Measurements from ENCODE around the gene DNAJC3.
"Not testable (repeated sequence)": the region's sequence is repeated elsewhere in the genome, so short reads cannot be mapped to it uniquely, and the experiment has no call there.

DNAJC3 gene

GRCh38 chr13:95679722-95680121 lies 2.8 kb downstream of the DNAJC3 start:
- peak overlapping the region; percentile 41 for H3K27ac Mint-ChIP-seq (ENCODE audit: low read depth)
- peaks cover 78% of the 10 kb centered on the region for H3K4me1 Mint-ChIP-seq
- H3K27me3 Mint-ChIP-seq: no peaks in the 10 kb centered on the region
- no peak for DNase-seq (ENCODE audit: low spot score in 2 of 2)
- ATAC-seq (replicated peaks; ENCODE audit: extremely low read depth, poor library complexity, severe bottlenecking): no peak
- H3K9me3 Mint-ChIP-seq: no peaks in the 10 kb centered on the region
- no peak overlapping the region for H3K4me3 Mint-ChIP-seq
- H3K36me3 Mint-ChIP-seq (ENCODE audit: insufficient read depth): peaks cover 21% of the 10 kb centered on the region

GRCh38 chr13:95684418-95684817 lies 7.5 kb downstream of the DNAJC3 start:
- no peak overlapping the region for H3K27ac Mint-ChIP-seq (ENCODE audit: low read depth)
- H3K27me3 Mint-ChIP-seq: no peaks in the 10 kb centered on the region
- ATAC-seq (replicated peaks; ENCODE audit: extremely low read depth, poor library complexity, severe bottlenecking): no peak
- no peak for DNase-seq (ENCODE audit: low spot score in 2 of 2)
- H3K36me3 Mint-ChIP-seq (ENCODE audit: insufficient read depth): peaks cover 12% of the 10 kb centered on the region
- H3K4me1 Mint-ChIP-seq: peaks cover 83% of the 10 kb centered on the region
- H3K4me3 Mint-ChIP-seq: no peak overlapping the region
- H3K9me3 Mint-ChIP-seq: no peaks in the 10 kb centered on the region

DNA sequence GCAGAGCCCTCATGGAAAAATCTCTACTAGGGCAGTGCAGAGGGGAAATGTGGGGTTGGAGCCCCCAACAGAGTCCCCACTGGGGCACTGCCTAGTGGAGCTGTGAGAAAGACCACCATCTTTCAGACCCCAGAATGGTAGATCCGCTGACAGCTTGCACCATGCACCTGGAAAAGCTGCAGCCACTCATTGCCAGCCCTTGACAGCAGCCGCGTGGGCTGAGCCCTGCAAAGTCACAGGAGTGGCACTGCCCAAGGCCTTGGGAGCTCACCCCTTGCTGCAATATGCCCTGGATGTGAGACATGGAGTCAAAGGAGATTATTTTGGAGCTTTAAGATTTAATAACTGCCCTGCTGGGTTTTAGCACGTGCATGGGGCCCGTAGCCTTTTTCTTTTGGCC lies 8.0 kb downstream of the DNAJC3 start:
- H3K4me3 Mint-ChIP-seq; H3K9me3 Mint-ChIP-seq; DNase-seq (ENCODE audit: low spot score in 2 of 2); H3K27ac Mint-ChIP-seq (ENCODE audit: low read depth); H3K27me3 Mint-ChIP-seq; ATAC-seq (replicated peaks; ENCODE audit: extremely low read depth, poor library complexity, severe bottlenecking): not testable (repeated sequence)
- Mint-ChIP-seq H3K4me1 (peaks cover 81% of the 10 kb centered on the region), H3K36me3 (ENCODE audit: insufficient read depth) (peaks cover 12% of the 10 kb centered on the region)

- no peaks in the 10 kb centered on the region for H3K27me3 Mint-ChIP-seq
- H3K27ac Mint-ChIP-seq (ENCODE audit: low read depth): peak overlapping the region; percentile 19
- no peaks in the 10 kb centered on the region for H3K9me3 Mint-ChIP-seq
- peaks cover 13% of the 10 kb centered on the region for H3K36me3 Mint-ChIP-seq (ENCODE audit: insufficient read depth)
- peaks cover 48% of the 10 kb centered on the region for H3K4me1 Mint-ChIP-seq
- no peak for ATAC-seq (replicated peaks; ENCODE audit: extremely low read depth, poor library complexity, severe bottlenecking)
- H3K4me3 Mint-ChIP-seq: peak overlapping the region; percentile 1
- no peak for DNase-seq (ENCODE audit: low spot score in 2 of 2)
Measured at GRCh38 chr13:95689582-95689926, 12.6 kb downstream of the DNAJC3 start.

GRCh38 chr13:95690986-95691385 lies 14.0 kb downstream of the DNAJC3 start:
- not testable (repeated sequence) for H3K27me3 Mint-ChIP-seq; ATAC-seq (replicated peaks; ENCODE audit: extremely low read depth, poor library complexity, severe bottlenecking); DNase-seq (ENCODE audit: low spot score in 2 of 2); H3K36me3 Mint-ChIP-seq (ENCODE audit: insufficient read depth); H3K9me3 Mint-ChIP-seq; H3K4me3 Mint-ChIP-seq; H3K27ac Mint-ChIP-seq (ENCODE audit: low read depth)
- peaks cover 37% of the 10 kb centered on the region for H3K4me1 Mint-ChIP-seq

DNA sequence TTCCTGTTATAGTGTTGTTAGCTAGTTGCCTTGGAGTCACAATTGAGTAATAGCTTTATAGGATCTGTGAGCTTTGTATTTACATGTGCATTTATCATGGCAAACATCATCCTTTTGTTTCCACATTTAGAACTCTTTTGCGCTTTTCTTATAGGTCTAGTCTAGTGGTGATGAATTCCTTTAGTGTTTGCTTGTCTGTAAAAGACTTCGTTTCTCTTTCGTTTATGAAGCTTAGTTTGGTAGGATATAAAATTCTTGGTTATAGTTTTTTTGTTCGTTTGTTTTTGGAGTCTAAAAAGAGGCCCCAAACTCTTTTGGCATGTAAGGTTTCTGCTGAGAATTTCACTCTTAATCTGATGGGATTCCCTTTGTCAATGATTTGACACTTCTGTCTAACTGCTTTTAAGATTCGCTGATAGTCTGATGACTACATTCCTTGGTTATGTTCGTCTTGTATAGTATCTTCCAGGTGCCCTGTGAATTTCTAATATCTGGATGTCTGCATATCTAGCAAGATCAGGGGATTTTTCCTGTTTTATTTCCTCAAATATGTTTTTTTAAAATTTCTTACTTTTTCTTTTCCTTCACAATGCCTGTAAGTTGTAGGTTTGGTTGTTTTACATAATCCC lies 20.2 kb downstream of the DNAJC3 start:
- H3K4me3 Mint-ChIP-seq: no peak overlapping the region
- DNase-seq (ENCODE audit: low spot score in 2 of 2) (no peak), ATAC-seq (replicated peaks; ENCODE audit: extremely low read depth, poor library complexity, severe bottlenecking) (no peak)
- peaks cover 5% of the 10 kb centered on the region for H3K36me3 Mint-ChIP-seq (ENCODE audit: insufficient read depth)
- H3K27ac Mint-ChIP-seq (ENCODE audit: low read depth): no peak overlapping the region
- H3K4me1 Mint-ChIP-seq: peaks cover 32% of the 10 kb centered on the region
- no peaks in the 10 kb centered on the region for H3K9me3 Mint-ChIP-seq
- no peaks in the 10 kb centered on the region for H3K27me3 Mint-ChIP-seq

DNA sequence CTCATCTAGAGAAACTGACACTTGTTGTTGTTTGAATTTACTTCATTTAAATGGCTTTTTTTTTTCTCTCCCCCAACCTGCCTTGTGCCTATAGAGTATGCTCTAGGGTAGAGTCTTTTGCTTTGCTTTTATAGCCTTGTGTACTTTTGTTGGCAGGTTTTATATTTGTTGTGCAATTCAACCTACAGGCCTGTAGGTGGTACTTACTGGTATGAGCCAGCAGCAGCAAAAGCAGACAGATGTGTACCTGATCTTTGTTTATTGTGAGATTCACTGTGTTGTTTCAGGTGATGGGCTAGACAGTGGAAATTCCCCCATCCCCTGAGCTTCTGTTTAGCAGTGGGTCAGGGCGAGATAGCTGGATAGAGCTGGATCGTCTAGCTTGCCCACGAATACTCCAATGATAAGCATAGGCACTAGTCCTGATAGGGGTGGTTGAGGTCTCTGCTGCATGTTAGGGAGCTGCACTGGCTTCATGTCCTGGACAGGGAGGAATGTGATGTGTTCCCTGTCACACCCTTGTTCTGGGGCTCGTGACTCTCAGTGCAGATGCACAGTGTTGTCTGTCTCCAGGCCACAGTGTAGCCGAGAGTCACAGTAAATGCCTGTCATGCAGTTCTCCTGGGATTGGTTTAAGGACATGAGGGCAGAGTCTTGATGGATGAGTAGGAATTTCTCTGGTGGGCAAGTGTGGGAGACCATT lies 21.3 kb downstream of the DNAJC3 start:
- Mint-ChIP-seq H3K36me3 (ENCODE audit: insufficient read depth) (peaks cover 4% of the 10 kb centered on the region), H3K9me3 (no peaks in the 10 kb centered on the region), H3K4me1 (peaks cover 41% of the 10 kb centered on the region), H3K4me3 (no peak overlapping the region), H3K27ac (ENCODE audit: low read depth) (peak overlapping the region; percentile 20), H3K27me3 (no peaks in the 10 kb centered on the region)
- DNase-seq (ENCODE audit: low spot score in 2 of 2) (no peak), ATAC-seq (replicated peaks; ENCODE audit: extremely low read depth, poor library complexity, severe bottlenecking) (no peak)

DNA sequence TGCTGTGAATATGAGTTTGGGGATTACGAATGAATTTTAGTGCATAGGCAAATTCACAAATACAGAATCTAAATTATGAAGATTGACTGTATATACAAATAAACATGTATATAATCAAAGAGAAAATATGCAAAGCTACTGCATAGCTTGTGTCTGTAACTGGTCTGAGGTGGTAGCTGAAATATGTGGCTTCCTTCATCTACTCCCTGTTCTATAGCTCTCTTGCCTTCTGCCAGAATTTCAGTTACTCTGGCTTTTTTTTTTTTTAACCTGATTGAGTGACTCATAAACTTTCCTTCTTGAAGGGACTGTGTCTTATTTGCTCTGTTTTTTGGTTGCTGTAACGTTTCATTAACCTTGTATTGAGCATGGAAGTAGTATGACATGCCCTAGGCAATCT lies 26.6 kb downstream of the DNAJC3 start:
- Mint-ChIP-seq H3K27ac (ENCODE audit: low read depth) (no peak overlapping the region), H3K27me3 (no peaks in the 10 kb centered on the region), H3K4me3 (no peak overlapping the region), H3K36me3 (ENCODE audit: insufficient read depth) (peaks cover 2% of the 10 kb centered on the region), H3K4me1 (peaks cover 77% of the 10 kb centered on the region), H3K9me3 (no peaks in the 10 kb centered on the region)
- ATAC-seq (replicated peaks; ENCODE audit: extremely low read depth, poor library complexity, severe bottlenecking) (no peak), DNase-seq (ENCODE audit: low spot score in 2 of 2) (no peak)

GRCh38 chr13:95704510-95704909 lies 27.6 kb downstream of the DNAJC3 start:
- ATAC-seq (replicated peaks; ENCODE audit: extremely low read depth, poor library complexity, severe bottlenecking) (no peak), DNase-seq (ENCODE audit: low spot score in 2 of 2) (no peak)
- H3K4me1 Mint-ChIP-seq: peaks cover 76% of the 10 kb centered on the region
- H3K4me3 Mint-ChIP-seq: no peak overlapping the region
- peak overlapping the region; percentile 7 for H3K27ac Mint-ChIP-seq (ENCODE audit: low read depth)
- H3K9me3 Mint-ChIP-seq: no peaks in the 10 kb centered on the region
- peaks cover 2% of the 10 kb centered on the region for H3K36me3 Mint-ChIP-seq (ENCODE audit: insufficient read depth)
- H3K27me3 Mint-ChIP-seq: no peaks in the 10 kb centered on the region

DNA sequence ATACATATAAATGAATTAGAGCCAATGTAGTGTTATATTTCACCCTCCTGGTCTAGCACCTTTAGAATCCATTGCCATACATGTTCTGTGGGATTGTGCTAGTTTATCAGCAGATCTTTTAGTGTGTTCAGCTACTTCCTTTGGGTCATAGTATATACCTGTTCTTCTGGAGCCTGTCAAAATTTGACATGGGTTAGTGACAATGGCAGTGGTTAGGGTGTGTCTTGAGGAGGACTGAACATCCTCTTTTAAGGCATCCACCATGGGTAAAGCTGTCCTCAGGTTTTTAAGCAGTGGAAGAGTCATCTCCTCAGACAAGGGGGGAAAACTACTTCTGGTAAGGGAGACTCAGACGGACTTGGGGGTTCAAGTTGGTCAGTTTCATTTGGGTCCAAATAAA lies 29.4 kb downstream of the DNAJC3 start:
- peaks cover 65% of the 10 kb centered on the region for H3K4me1 Mint-ChIP-seq
- H3K36me3 Mint-ChIP-seq (ENCODE audit: insufficient read depth): peaks cover 14% of the 10 kb centered on the region
- H3K27ac Mint-ChIP-seq (ENCODE audit: low read depth): no peak overlapping the region
- no peaks in the 10 kb centered on the region for H3K9me3 Mint-ChIP-seq
- no peak overlapping the region for H3K4me3 Mint-ChIP-seq
- DNase-seq (ENCODE audit: low spot score in 2 of 2): no peak
- peak; percentile 22 for ATAC-seq (replicated peaks; ENCODE audit: extremely low read depth, poor library complexity, severe bottlenecking)
- no peaks in the 10 kb centered on the region for H3K27me3 Mint-ChIP-seq

GRCh38 chr13:95707035-95707434 lies 30.1 kb downstream of the DNAJC3 start:
- Mint-ChIP-seq H3K4me3 (no peak overlapping the region), H3K27me3 (no peaks in the 10 kb centered on the region), H3K9me3 (no peaks in the 10 kb centered on the region), H3K36me3 (ENCODE audit: insufficient read depth) (peaks cover 16% of the 10 kb centered on the region), H3K4me1 (peaks cover 59% of the 10 kb centered on the region), H3K27ac (ENCODE audit: low read depth) (peak overlapping the region; percentile 41)
- DNase-seq (ENCODE audit: low spot score in 2 of 2) (no peak), ATAC-seq (replicated peaks; ENCODE audit: extremely low read depth, poor library complexity, severe bottlenecking) (peak; percentile 41)

DNA sequence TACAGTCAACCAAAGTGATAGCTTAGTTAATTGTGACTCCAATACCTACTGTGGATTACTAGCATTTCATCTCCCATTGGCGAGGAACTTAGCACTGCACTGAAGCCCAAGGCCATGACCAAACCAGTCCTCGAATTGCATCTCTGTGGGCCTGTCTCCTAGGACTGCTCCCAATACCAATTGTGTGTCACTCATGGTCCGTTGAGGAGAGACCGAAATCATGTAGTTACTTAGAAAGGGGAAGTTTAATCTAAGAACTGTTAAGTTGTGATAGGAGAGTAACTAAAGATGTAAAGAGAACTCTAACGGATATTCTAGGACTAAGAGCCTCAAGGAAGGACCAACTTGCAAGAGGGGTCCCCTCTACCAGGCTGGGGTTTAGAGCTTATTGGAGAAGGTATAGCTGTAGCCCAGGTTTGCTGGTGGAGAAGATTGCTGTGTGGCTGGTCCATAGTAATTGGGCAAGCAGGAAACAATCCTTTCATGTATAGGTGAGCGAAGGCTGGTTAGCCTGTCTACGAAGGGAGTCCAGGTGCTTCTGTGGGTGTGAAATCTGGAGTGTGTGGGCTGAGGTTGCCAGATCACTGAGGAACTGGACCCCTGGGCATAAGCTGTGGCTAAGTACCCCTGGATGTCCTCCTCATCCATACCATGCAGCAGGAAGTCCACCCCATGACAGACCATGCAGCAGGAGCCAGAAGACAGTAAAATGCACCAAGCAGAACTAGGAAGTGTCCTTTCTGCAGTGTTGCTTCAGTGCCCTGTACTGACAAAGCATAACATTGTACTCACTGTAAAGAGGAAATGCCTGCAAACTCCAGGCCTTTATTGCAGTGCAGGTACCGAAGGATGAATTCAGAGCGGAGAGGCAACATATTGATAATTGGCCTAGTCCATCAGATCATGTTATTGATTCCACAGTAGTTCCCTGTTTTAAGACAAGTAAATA lies 30.8 kb downstream of the DNAJC3 start:
- peaks cover 20% of the 10 kb centered on the region for H3K36me3 Mint-ChIP-seq (ENCODE audit: insufficient read depth)
- no peaks in the 10 kb centered on the region for H3K9me3 Mint-ChIP-seq
- no peaks in the 10 kb centered on the region for H3K27me3 Mint-ChIP-seq
- H3K27ac Mint-ChIP-seq (ENCODE audit: low read depth): peak overlapping the region; percentile 41
- H3K4me3 Mint-ChIP-seq: no peak overlapping the region
- ATAC-seq (replicated peaks; ENCODE audit: extremely low read depth, poor library complexity, severe bottlenecking) (peak; percentile 27), DNase-seq (ENCODE audit: low spot score in 2 of 2) (no peak)
- H3K4me1 Mint-ChIP-seq: peaks cover 53% of the 10 kb centered on the region
